Renal cortex interstitium (tissue), 11 donors: ENCODE data around the gene CHD6. TPM values are rescaled to one million over a fixed set of nuclear protein-coding genes. Genes with fewer than 3 reads are reported as not detected.

Experiments
- DNase-seq, 11 donors: peaks; one replicate each; pipeline ENCODE4 v3.0.0-alpha.2; 2013; ENCODE audit warnings: low read depth in 9 of 11, low spot score in 4 of 11; ENCODE audit errors: extremely low read depth in 1 of 11
- polyA plus RNA-seq, 3 donors: library from polyadenylated mRNA; unstranded; fragments of 120-200 nt; gene quantifications; one replicate each; pipeline ENCODE4 v1.2.1, GENCODE V29; 2013; ENCODE audit not compliant: insufficient read length in 3 of 3

The CHD6 gene
- polyA plus RNA-seq, 3 donors: 45.1 to 55.3 (median 51.1) TPM

GRCh38 chr20:41425180-41425884 is 192.8 kb downstream of the CHD6 start:
- DNase-seq: no peak

- DNase-seq: no peak
Observed at GRCh38 chr20:41424546-41424945, 193.6 kb downstream of the CHD6 start.

GRCh38 chr20:41424011-41424410 is 194.2 kb downstream of the CHD6 start:
- DNase-seq: no peak

- no peak for DNase-seq
Observed at GRCh38 chr20:41422953-41423352, 195.2 kb downstream of the CHD6 start.

GRCh38 chr20:41418739-41419293 is 199.4 kb downstream of the CHD6 start:
- DNase-seq: no peak

GRCh38 chr20:41418031-41418430 is 200.1 kb downstream of the CHD6 start:
- no peak for DNase-seq

GRCh38 chr20:41415191-41415590 is 203.0 kb downstream of the CHD6 start:
- no peak for DNase-seq

- DNase-seq: no peak
Observed at GRCh38 chr20:41413169-41413568, 205.0 kb downstream of the CHD6 start.

GRCh38 chr20:41412324-41413120 is 205.7 kb downstream of the CHD6 start:
- DNase-seq: no peak

- DNase-seq: no peak
Observed at GRCh38 chr20:41411391-41411847, 206.8 kb downstream of the CHD6 start.

- DNase-seq: peak in 6 of 11 donors; percentile 39 to 63 (median 46)
Observed at GRCh38 chr20:41408986-41409385, 209.2 kb downstream of the CHD6 start.

- no peak for DNase-seq
Observed at GRCh38 chr20:41408156-41408794, 209.9 kb downstream of the CHD6 start.

GRCh38 chr20:41407607-41408006 is 210.6 kb downstream of the CHD6 start:
- no peak for DNase-seq

GRCh38 chr20:41406896-41407444 is 211.2 kb downstream of the CHD6 start:
- DNase-seq: no peak

- DNase-seq: no peak
Observed at GRCh38 chr20:41406353-41406752, 211.8 kb downstream of the CHD6 start.

- no peak for DNase-seq
Observed at GRCh38 chr20:41405436-41405835, 212.7 kb downstream of the CHD6 start.

- no peak for DNase-seq
Observed at GRCh38 chr20:41403604-41404003, 214.6 kb downstream of the CHD6 start.

- DNase-seq: peak in 7 of 11 donors; percentile 25 to 72 (median 50)
Observed at GRCh38 chr20:41398408-41398807, 219.8 kb downstream of the CHD6 start.
